NCI-H345 treated with DMSO at 0.1 percent for 48 hours (cell line): Measurements from ENCODE around the gene CTRL.

ENCODE experiments used
- DNase-seq: peaks from one replicate; lab custom pipeline; 2025; ENCODE audit not compliant: unreplicated experiment; lab: John Stamatoyannopoulos, UW

The CTRL gene

GRCh38 chr16:67963292-67963661 lies 31.6 kb upstream of the CTRL start:
- DNase-seq = no peak

- DNase-seq = no peak
Observed at GRCh38 chr16:67962135-67962534, 30.5 kb upstream of the CTRL start.

- peak; percentile 89 for DNase-seq
Observed at GRCh38 chr16:67961551-67961957, 29.9 kb upstream of the CTRL start.

GRCh38 chr16:67959536-67960329 lies 28.1 kb upstream of the CTRL start:
- no peak for DNase-seq

- no peak for DNase-seq
Observed at GRCh38 chr16:67957622-67958021, 26.0 kb upstream of the CTRL start.

GRCh38 chr16:67954421-67955196 lies 22.9 kb upstream of the CTRL start:
- DNase-seq = no peak

- no peak for DNase-seq
Observed at GRCh38 chr16:67953641-67954375, 22.1 kb upstream of the CTRL start.

- no peak for DNase-seq
Observed at GRCh38 chr16:67951485-67951884, 19.8 kb upstream of the CTRL start.

- no peak for DNase-seq
Observed at GRCh38 chr16:67950335-67950843, 18.7 kb upstream of the CTRL start.

GRCh38 chr16:67949645-67950044 lies 18.0 kb upstream of the CTRL start:
- no peak for DNase-seq

- no peak for DNase-seq
Observed at GRCh38 chr16:67948015-67948414, 16.4 kb upstream of the CTRL start.

GRCh38 chr16:67946966-67947558 lies 15.4 kb upstream of the CTRL start:
- DNase-seq = no peak

- no peak for DNase-seq
Observed at GRCh38 chr16:67946128-67946569, 14.5 kb upstream of the CTRL start.

GRCh38 chr16:67945392-67945933 lies 13.8 kb upstream of the CTRL start:
- no peak for DNase-seq

GRCh38 chr16:67944690-67945391 lies 13.2 kb upstream of the CTRL start:
- DNase-seq = no peak

- DNase-seq = no peak
Observed at GRCh38 chr16:67943619-67944504, 12.2 kb upstream of the CTRL start, which contains the start of gene LCAT. LCAT (minus strand) TSS chr16:67944120; CDS start chr16:67944101, 19 bp downstream.

GRCh38 chr16:67943256-67943618 lies 11.6 kb upstream of the CTRL start:
- no peak for DNase-seq

GRCh38 chr16:67942510-67943255 lies 11.0 kb upstream of the CTRL start:
- no peak for DNase-seq

- no peak for DNase-seq
Observed at GRCh38 chr16:67942200-67942509, 10.5 kb upstream of the CTRL start.
